HEK293 (cell line): ENCODE data around the gene SCAMP2.

ENCODE experiments used
- CTCF ChIA-PET: fragments of 350-600 bp; formaldehyde crosslinking; extraction: SDS; loops from one replicate; lab custom pipeline; 2021; ENCODE audit warnings: antibody characterized with exemption; lab: Yijun Ruan, JAX
- POLR2A ChIA-PET: fragments of 300-600 bp; formaldehyde crosslinking; extraction: SDS; loops from one replicate; lab custom pipeline; 2020; ENCODE audit warnings: antibody characterized with exemption, inconsistent platforms; lab: Yijun Ruan, JAX
- H3K27ac ChIP-seq: fragments of 200-500 bp; sonication (Bioruptor generic); 2 replicates; pipeline ENCODE4 v1.5.1; 2014; ENCODE audit warnings: low read depth, low read length, control low read depth, inconsistent platforms; ENCODE audit errors: extremely low read depth
- H3K36me3 ChIP-seq, 2 experiments: fragments of 200-500 bp in 1 of 2; sonication (Bioruptor generic) in 1 of 2; 1 replicate in 1 of 2; 2 replicates in 1 of 2; pipeline ENCODE4 v1.5.1; 2014 to 2017; ENCODE audit warnings: inconsistent platforms in 2 of 2, low read length in 2 of 2; ENCODE audit not compliant: control insufficient read depth in 2 of 2, insufficient read depth in 1 of 2
- H3K4me1 ChIP-seq: fragments of 200-500 bp; sonication (Bioruptor generic); 2 replicates; pipeline ENCODE4 v1.5.1; 2014; ENCODE audit warnings: mild to moderate bottlenecking, low read length, inconsistent platforms; ENCODE audit not compliant: control insufficient read depth, insufficient read depth
- H3K4me3 ChIP-seq: 2 replicates; pipeline ENCODE4 v1.5.1; 2011; ENCODE audit warnings: low read depth, mild to moderate bottlenecking, control low read depth, low read length, moderate library complexity
- H3K9me3 ChIP-seq: fragments of 200-500 bp; sonication (Bioruptor generic); 2 replicates; pipeline ENCODE4 v1.5.1; 2014; ENCODE audit warnings: low read depth, low read length, inconsistent platforms; ENCODE audit not compliant: control insufficient read depth, insufficient read depth
- PRDM10 ChIP-seq: fragments of 450-650 bp; formaldehyde crosslinking; IDR thresholded peaks from 2 replicates; pipeline ENCODE4 v1.5.1; 2016; ENCODE audit warnings: missing biosample characterization, missing genetic modification characterization
- ZBTB11 ChIP-seq: fragments of 450-650 bp; formaldehyde crosslinking; conservative IDR thresholded peaks from 2 replicates; pipeline ENCODE4 v1.5.1; 2016; ENCODE audit warnings: low read depth, missing biosample characterization, missing genetic modification characterization
- ZBTB21 ChIP-seq: fragments of 450-650 bp; formaldehyde crosslinking; IDR thresholded peaks from 2 replicates; pipeline ENCODE4 v1.5.1; 2017; ENCODE audit warnings: missing biosample characterization, missing genetic modification characterization
- ZBTB44 ChIP-seq: fragments of 450-650 bp; IDR thresholded peaks from 2 replicates; pipeline ENCODE4 v1.5.1; 2018; ENCODE audit warnings: missing biosample characterization, mild to moderate bottlenecking, missing genetic modification characterization
- ZBTB48 ChIP-seq: fragments of 450-650 bp; formaldehyde crosslinking; IDR thresholded peaks from 2 replicates; pipeline ENCODE4 v1.5.1; 2016; ENCODE audit warnings: missing biosample characterization, missing genetic modification characterization
- ZNF18 ChIP-seq: fragments of 450-650 bp; formaldehyde crosslinking; IDR thresholded peaks from 2 replicates; pipeline ENCODE4 v1.5.1; 2016; ENCODE audit warnings: missing biosample characterization, missing genetic modification characterization
- ZNF2 ChIP-seq: fragments of 450-650 bp; formaldehyde crosslinking; IDR thresholded peaks from 2 replicates; pipeline ENCODE4 v1.5.1; 2016; ENCODE audit warnings: missing biosample characterization, missing genetic modification characterization
- ZNF211 ChIP-seq: fragments of 450-650 bp; formaldehyde crosslinking; IDR thresholded peaks from 2 replicates; pipeline ENCODE4 v1.5.1; 2016; ENCODE audit warnings: low read depth, missing biosample characterization, missing genetic modification characterization
- ZNF501 ChIP-seq: fragments of 450-650 bp; formaldehyde crosslinking; IDR thresholded peaks from 2 replicates; pipeline ENCODE4 v1.5.1; 2016; ENCODE audit warnings: missing biosample characterization, missing genetic modification characterization
- ZNF530 ChIP-seq: fragments of 450-650 bp; formaldehyde crosslinking; IDR thresholded peaks from 2 replicates; pipeline ENCODE4 v1.5.1; 2016; ENCODE audit warnings: low read depth, missing biosample characterization, missing genetic modification characterization
- ZNF558 ChIP-seq: fragments of 450-650 bp; formaldehyde crosslinking; IDR thresholded peaks from 2 replicates; pipeline ENCODE4 v1.5.1; 2016; ENCODE audit warnings: missing biosample characterization, missing genetic modification characterization
- ZNF561 ChIP-seq: fragments of 450-650 bp; IDR thresholded peaks from 2 replicates; pipeline ENCODE4 v1.5.1; 2018; ENCODE audit warnings: missing biosample characterization, missing genetic modification characterization, borderline replicate concordance
- ZNF571 ChIP-seq: fragments of 450-650 bp; formaldehyde crosslinking; IDR thresholded peaks from 2 replicates; pipeline ENCODE4 v1.5.0; 2017; ENCODE audit warnings: missing biosample characterization, missing genetic modification characterization
- ZNF677 ChIP-seq: fragments of 450-650 bp; IDR thresholded peaks from 2 replicates; pipeline ENCODE4 v1.5.0; 2018; ENCODE audit warnings: missing biosample characterization, mild to moderate bottlenecking, missing genetic modification characterization, moderate library complexity
- TF ChIP-seq, protein P1 (sequence below): fragments of 450-650 bp; formaldehyde crosslinking; IDR thresholded peaks from 2 replicates; pipeline ENCODE4 v1.5.1; 2016; ENCODE audit warnings: missing biosample characterization, missing genetic modification characterization
- TF ChIP-seq, protein P2 (sequence below): fragments of 450-650 bp; formaldehyde crosslinking; optimal IDR thresholded peaks from 2 replicates; pipeline ENCODE3; 2016; ENCODE audit warnings: missing biosample characterization, mild to moderate bottlenecking, missing genetic modification characterization

SCAMP2 gene

DNA sequence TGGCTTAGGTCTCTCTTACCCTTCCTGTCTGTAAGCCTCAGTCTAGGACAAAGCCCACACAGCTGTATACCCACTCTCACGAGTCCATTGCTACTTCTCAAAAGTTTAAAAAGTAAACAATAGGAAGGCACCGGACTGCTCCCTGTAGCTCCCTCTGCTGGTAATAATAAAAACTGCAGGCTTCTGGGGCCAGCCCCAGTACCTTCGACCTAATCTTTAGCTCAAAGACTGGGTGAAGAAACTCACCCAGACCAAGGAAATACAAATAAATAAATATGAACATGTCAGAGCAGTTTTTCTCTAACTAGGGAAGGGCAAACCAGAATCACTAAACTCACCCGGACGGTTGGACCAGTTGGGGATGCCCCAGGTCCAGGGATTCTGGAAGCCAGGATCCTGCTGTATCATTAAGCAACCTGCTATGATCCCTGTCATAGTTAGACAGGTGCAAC is 28.5 kb upstream of the SCAMP2 start (continued):
- TF ChIP-seq ZNF2 (tag by site-specific recombination): 0 out of 2 replicates have a peak, but pooled peaks have one; percentile 30
- TF ChIP-seq PRDM10: no peak
- TF ChIP-seq ZBTB44: no peak
- TF ChIP-seq ZNF18 (tag by site-specific recombination): no peak
- no peak for TF ChIP-seq ZNF530 (tag by site-specific recombination)
- no peak for TF ChIP-seq ZNF571 (tag by site-specific recombination)
- TF ChIP-seq ZNF558 (tag by site-specific recombination): 0 out of 2 replicates have a peak, but pooled peaks have one; percentile 38

- 0 out of 2 replicates have a peak overlapping the region, but pooled peaks have one; percentile 22 for H3K27ac ChIP-seq
- H3K4me3 ChIP-seq: no peak overlapping the region
- no peaks in the 10 kb centered on the region for H3K9me3 ChIP-seq
- TF ChIP-seq ZBTB11 (tag by site-specific recombination) (0 out of 2 replicates have a peak, but pooled peaks have one; percentile 16), ZNF211 (tag by site-specific recombination) (no peak)
- TF ChIP-seq, all 188 proteins: peak for 1
- Histone ChIP-seq H3K36me3 (peaks cover 29 to 80% of the 10 kb centered on the region in 2 experiments), H3K4me1 (no peaks in the 10 kb centered on the region)
- ChIA-PET CTCF (interaction anchor here (0.6 to 6.8 kb wide), 3 partner anchors 9 to 126 kb away, joined by 3 to 84 read pairs (median 10); partner anchors contain the start of gene FAM219B), POLR2A (interaction anchor here (0.9 to 4.4 kb wide), 4 partner anchors 9 to 126 kb away, joined by 3 to 36 read pairs (median 3); partner anchors contain the start of gene FAM219B)
Observed at GRCh38 chr15:74897300-74897701, 24.1 kb upstream of the SCAMP2 start.

DNA sequence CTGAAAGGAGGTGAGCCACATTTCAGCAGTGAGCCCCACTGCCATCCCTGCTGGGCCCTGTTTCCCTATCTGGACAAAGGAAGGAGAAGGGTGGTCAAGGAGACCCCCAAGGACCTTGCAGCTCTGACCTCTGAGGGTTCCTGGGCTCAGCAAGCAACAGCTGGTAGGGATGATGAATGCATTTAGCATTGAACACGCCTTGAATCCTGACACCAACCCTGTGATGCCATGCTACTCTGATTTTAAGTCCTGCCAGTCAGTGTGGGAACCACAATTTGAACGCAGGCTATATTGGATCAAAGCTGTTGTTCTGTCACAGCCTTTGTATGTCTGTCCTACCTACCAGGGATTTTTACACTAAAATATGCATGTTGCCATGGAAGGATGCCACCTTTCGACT is 23.2 kb upstream of the SCAMP2 start:
- Histone ChIP-seq H3K9me3 (no peaks in the 10 kb centered on the region), H3K4me1 (no peaks in the 10 kb centered on the region), H3K27ac (no peak overlapping the region; the same call in 1 of the 2 replicates), H3K4me3 (no peak overlapping the region), H3K36me3 (peaks cover 34 to 82% of the 10 kb centered on the region in 2 experiments; a peak in 2 of 3 replicates)
- ChIA-PET POLR2A (interaction anchor here (0.9 to 4.4 kb wide), 3 partner anchors 10 to 125 kb away, joined by 3 to 36 read pairs (median 3); partner anchors contain the start of gene FAM219B), CTCF (interaction anchor here (0.6 to 6.8 kb wide), 4 partner anchors 10 to 125 kb away, joined by 3 to 84 read pairs (median 8); partner anchors contain the start of gene FAM219B)
- TF ChIP-seq ZBTB44 (no peak), ZNF677 (tag by site-specific recombination) (no peak), ZNF561 (no peak), ZBTB21 (tag by site-specific recombination) (no peak), ZBTB48 (tag by site-specific recombination) (no peak), ZNF501 (tag by site-specific recombination) (no peak)
- TF ChIP-seq, protein P1, sequence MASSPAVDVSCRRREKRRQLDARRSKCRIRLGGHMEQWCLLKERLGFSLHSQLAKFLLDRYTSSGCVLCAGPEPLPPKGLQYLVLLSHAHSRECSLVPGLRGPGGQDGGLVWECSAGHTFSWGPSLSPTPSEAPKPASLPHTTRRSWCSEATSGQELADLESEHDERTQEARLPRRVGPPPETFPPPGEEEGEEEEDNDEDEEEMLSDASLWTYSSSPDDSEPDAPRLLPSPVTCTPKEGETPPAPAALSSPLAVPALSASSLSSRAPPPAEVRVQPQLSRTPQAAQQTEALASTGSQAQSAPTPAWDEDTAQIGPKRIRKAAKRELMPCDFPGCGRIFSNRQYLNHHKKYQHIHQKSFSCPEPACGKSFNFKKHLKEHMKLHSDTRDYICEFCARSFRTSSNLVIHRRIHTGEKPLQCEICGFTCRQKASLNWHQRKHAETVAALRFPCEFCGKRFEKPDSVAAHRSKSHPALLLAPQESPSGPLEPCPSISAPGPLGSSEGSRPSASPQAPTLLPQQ (tag by site-specific recombination): no peak
- TF ChIP-seq, protein P2, sequence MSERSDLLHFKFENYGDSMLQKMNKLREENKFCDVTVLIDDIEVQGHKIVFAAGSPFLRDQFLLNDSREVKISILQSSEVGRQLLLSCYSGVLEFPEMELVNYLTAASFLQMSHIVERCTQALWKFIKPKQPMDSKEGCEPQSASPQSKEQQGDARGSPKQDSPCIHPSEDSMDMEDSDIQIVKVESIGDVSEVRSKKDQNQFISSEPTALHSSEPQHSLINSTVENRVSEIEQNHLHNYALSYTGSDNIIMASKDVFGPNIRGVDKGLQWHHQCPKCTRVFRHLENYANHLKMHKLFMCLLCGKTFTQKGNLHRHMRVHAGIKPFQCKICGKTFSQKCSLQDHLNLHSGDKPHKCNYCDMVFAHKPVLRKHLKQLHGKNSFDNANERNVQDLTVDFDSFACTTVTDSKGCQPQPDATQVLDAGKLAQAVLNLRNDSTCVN (tag by site-specific recombination): no peak
